ENCODE data around the gene GNA12.

Gene GNA12

DNA sequence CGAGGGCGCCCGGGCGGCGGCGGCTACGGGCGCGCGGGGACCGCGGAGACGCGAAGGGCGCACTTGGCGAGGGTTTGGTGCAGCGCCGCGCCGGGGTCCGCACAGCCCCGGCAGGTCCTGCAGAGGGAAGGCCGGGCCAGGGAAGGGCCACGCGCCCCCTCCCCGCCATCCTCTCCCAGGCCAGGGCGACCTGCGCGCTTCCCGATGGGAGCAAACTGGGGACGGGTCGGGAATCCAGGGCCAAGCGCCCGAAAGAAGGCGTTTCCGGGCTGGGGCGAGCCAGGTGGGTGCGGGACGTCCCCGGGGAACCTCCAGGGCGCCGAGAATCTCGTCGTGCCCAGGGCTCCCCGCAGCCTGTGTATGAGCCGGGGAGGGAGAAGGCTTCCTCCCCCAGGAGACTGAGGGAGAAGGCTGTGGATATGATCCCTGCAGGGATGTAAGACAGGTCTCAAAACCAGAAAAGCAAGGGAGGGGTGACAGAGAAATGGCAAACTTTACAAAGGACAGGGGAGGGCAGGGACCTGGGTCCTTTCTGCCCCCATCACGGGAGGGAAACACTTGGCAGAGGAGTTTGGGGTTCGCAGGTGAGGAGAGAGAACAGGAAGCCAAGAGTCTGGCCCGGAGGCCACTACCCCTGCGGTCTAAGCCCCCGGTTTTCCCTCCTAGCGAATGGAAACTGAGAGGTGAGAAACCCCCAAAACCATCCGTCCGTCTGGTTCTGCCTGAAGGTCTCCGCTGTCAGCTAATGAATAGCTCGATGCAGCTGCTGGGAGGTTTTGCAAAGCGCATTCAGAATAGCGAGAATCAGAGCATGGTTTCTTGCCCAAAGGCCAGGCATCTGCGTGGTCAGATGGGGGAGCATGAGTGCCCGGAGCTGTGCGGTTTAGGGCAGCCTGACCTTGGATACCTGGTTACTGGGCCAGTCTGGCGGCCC, 155.4 kb downstream of the GNA12 start:
- TF ChIP-seq, protein P1, sequence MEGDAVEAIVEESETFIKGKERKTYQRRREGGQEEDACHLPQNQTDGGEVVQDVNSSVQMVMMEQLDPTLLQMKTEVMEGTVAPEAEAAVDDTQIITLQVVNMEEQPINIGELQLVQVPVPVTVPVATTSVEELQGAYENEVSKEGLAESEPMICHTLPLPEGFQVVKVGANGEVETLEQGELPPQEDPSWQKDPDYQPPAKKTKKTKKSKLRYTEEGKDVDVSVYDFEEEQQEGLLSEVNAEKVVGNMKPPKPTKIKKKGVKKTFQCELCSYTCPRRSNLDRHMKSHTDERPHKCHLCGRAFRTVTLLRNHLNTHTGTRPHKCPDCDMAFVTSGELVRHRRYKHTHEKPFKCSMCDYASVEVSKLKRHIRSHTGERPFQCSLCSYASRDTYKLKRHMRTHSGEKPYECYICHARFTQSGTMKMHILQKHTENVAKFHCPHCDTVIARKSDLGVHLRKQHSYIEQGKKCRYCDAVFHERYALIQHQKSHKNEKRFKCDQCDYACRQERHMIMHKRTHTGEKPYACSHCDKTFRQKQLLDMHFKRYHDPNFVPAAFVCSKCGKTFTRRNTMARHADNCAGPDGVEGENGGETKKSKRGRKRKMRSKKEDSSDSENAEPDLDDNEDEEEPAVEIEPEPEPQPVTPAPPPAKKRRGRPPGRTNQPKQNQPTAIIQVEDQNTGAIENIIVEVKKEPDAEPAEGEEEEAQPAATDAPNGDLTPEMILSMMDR (conservative IDR thresholded peaks at IDR 0.05; ENCODE audit: low read length), result no peak
- H3K4me3 ChIP-seq (ENCODE audit: low read length), result peak overlapping the region; percentile 31
- DNase-seq (ENCODE audit: low read depth), result peak; percentile 22

DNA sequence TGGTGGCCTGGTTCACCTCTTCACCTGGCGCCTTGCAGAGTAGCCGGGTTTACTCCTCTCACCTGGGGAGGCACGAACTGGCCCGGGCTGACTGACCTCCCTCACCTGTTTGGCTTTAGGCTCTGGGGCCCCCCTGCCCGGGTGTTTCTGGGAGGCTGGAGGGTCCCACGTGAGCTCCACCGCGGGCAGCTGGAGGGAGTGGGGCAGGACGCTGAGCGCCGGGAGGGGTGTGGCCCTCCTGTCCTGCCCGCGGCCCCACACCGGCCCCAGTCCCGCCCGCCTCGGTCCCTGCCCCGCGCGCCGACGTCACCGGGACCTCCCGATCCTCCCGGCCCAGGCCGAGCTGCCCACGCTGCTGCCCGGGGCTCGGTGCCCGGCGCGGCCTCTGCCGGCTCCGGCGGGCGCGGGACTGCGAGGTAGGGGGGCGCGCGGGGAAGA, 156.2 kb downstream of the GNA12 start, which contains the start of gene AMZ1:
Gene AMZ1 (plus strand): TSS at position 322 of the 438 bp plus-strand sequence. CDS start 12,250 bp downstream, outside the sequence.
- peak within 1 kb of the TSS; percentile 31 for H3K4me3 ChIP-seq (ENCODE audit: low read length)
- no peak for DNase-seq (ENCODE audit: low read depth)
- TF ChIP-seq, protein P1 (conservative IDR thresholded peaks at IDR 0.05; ENCODE audit: low read length), result no peak

DNA sequence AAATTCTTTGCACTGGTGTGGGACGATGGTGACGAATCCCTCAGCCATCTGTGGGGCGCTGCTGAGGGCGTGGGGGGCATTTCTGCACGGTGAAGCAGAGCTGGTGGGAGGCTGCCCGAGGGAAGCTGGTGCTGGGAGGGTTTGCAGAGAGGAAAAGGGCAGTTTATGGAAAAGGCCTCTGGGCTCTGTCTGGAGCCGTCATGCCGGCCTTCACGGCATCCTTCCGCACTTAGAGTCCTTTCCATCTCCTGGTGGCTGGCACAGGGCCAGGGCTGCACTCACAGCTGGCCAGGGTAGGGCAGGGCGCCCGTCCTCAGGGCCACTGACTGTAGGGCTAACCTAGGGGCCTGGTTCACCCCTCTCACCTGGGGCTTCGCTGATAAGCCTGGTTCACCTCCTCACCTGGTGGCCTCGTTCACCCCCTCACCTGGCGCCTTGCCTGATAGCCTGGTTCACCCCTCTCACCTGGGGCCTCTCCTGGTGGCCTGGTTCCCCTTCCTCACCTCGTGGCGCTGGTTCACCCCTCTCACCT, 156.7 kb downstream of the GNA12 start:
- peak; percentile 67 for DNase-seq (ENCODE audit: low read depth)
- TF ChIP-seq, protein P1 (conservative IDR thresholded peaks at IDR 0.05; ENCODE audit: low read length), result no peak
- H3K4me3 ChIP-seq (ENCODE audit: low read length), result peak overlapping the region; percentile 31

DNA sequence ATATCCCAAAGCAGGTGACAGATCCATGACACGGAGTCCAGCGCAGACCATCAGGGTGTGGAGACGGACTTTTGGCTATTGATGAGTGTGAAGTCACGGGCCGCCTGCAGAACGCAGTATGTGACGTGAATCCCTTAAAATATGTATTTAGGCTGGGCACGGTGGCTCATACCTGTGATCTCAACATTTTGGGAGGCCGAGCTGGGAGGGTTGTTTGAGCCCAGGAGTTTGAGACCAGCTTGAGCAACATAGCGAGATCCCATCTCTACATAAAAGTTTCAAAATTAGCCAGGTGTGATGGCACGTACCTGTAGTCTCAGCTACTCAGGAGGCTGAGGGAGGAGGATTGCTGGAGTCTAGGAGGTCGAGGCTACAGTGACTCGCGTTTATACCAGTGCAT, 158.0 kb downstream of the GNA12 start:
- TF ChIP-seq, protein P1 (conservative IDR thresholded peaks at IDR 0.05; ENCODE audit: low read length), result no peak
- no peak for DNase-seq (ENCODE audit: low read depth)

GRCh38 chr7:2684501-2684900, 159.6 kb downstream of the GNA12 start:
- TF ChIP-seq, protein P1 (conservative IDR thresholded peaks at IDR 0.05; ENCODE audit: low read length), result no peak

More for the DNA sequence above, 158.0 kb downstream of the GNA12 start:
- no peak overlapping the region for H3K4me3 ChIP-seq (ENCODE audit: low read length)

DNA sequence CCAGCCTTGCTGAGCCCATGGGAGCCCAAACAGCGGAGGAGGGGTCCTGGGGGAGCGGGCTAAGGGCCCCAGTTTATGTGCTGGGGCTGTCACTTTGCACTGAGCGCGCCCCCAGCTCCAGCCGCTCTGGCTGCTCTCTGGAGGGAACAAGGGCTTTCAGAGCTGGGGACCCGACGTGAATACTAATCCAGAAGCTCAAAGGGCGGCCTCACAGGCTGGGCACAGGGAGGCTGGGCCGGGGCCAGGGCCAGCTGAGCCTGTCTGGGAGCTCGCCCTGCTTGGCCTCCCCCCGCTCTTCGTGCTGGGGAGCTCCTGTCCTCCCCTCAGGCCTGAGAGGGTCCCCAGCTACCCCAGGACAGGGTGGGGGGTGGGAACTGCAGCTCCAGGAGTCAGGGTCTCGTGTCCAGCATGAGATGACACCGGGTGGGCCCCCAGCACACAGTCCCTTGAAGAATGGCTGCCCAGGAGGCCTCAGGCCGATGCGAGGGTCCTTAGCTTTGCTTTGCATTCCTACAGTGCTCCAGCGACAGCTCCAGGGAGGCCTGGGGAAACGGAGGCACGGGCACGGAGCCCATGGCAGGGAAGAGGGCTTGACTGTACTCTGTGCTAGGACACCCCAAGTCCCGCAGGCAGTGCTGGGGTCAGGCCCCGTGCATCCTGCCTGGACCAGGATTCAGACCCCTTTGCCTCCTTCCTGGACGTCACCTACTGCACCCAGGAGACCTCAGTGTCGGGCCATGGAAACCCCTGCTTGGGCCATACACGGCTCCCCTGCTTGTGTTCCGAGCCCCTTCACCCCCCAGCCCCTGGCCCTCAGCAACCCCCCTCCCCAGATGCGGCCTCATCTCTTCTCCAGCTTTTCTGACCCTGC, 161.9 kb downstream of the GNA12 start:
- TF ChIP-seq, protein P1 (conservative IDR thresholded peaks at IDR 0.05; ENCODE audit: low read length), result no peak
- DNase-seq (ENCODE audit: low read depth), result no peak
- no peak overlapping the region for H3K4me3 ChIP-seq (ENCODE audit: low read length)

More at GRCh38 chr7:2684501-2684900, 159.6 kb downstream of the GNA12 start:
- no peak overlapping the region for H3K4me3 ChIP-seq (ENCODE audit: low read length)
- DNase-seq (ENCODE audit: low read depth), result no peak
